HUES64 (cell line): ENCODE data around the gene KRTAP5-6.
"Not testable (repeated sequence)": the region's sequence is repeated elsewhere in the genome, so short reads cannot be mapped to it uniquely, and the experiment has no call there.

Experiments
- H3K27ac ChIP-seq: 2 replicates; pipeline ENCODE4 v1.7.0; 2013; ENCODE audit warnings: low read depth, low read length, inconsistent platforms
- H3K27me3 ChIP-seq: 2 replicates; pipeline ENCODE4 v1.6.1; 2013; ENCODE audit warnings: mild to moderate bottlenecking, low read length; ENCODE audit not compliant: insufficient read depth
- H3K36me3 ChIP-seq: 2 replicates; pipeline ENCODE4 v1.6.1; 2013; ENCODE audit warnings: mild to moderate bottlenecking, low read length; ENCODE audit not compliant: insufficient read depth
- H3K4me1 ChIP-seq: 2 replicates; pipeline ENCODE4 v1.6.1; 2013; ENCODE audit warnings: mild to moderate bottlenecking, low read length, moderate library complexity; ENCODE audit not compliant: insufficient read depth
- H3K4me3 ChIP-seq: 2 replicates; pipeline ENCODE4 v1.5.1; 2013; ENCODE audit warnings: mild to moderate bottlenecking, low read length, moderate library complexity
- H3K9ac ChIP-seq: 2 replicates; pipeline ENCODE4 v1.6.1; 2013; ENCODE audit warnings: mild to moderate bottlenecking, low read depth, low read length
- H3K9me3 ChIP-seq: 2 replicates; pipeline ENCODE4 v1.6.1; 2013; ENCODE audit warnings: low read depth, low read length; ENCODE audit not compliant: insufficient read depth
- WGBS: fragments of 150-250, 120-280 bp; methylation state at CpG from one replicate; pipeline ENCODE4 v1.1.7; 2013; ENCODE audit warnings: missing lambda C conversion rate; 5-methylcytosine and 5-hydroxymethylcytosine counted together

The KRTAP5-6 gene

DNA sequence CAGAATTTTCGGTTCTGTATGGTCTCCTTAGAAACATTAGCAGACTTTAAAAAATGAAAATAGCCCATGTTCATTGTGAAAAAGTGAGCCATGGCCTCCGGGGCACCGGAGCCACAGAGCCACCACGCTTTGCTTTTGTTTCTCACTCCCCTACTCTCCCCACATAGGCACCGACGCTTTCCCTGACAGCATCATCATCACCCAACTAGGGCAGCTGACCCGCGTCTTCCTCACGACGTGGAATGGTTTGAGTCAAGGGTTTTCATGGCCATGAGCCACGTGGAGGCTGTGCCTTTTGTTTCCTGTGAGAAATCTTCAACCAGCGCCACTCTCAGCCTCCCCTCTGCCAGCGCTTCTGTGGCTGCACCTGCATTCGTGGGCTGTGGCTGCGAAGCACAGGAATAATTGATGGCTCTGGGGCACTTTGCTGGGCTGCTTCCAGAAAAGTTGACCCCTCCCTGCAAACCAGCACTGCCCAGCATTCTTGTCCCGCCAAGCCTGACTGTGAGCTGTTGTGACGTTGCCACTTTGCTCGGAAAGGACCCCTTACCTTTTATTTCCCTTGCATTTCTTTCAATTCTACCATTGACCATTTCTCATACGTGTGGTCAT, 8.6 kb upstream of the KRTAP5-6 start:
- not testable (repeated sequence) for H3K9me3 ChIP-seq, H3K27ac ChIP-seq, H3K4me1 ChIP-seq, H3K9ac ChIP-seq, H3K27me3 ChIP-seq, H3K36me3 ChIP-seq, H3K4me3 ChIP-seq
- WGBS, result 86% methylated on average over 17 of the region's 19 CpGs

DNA sequence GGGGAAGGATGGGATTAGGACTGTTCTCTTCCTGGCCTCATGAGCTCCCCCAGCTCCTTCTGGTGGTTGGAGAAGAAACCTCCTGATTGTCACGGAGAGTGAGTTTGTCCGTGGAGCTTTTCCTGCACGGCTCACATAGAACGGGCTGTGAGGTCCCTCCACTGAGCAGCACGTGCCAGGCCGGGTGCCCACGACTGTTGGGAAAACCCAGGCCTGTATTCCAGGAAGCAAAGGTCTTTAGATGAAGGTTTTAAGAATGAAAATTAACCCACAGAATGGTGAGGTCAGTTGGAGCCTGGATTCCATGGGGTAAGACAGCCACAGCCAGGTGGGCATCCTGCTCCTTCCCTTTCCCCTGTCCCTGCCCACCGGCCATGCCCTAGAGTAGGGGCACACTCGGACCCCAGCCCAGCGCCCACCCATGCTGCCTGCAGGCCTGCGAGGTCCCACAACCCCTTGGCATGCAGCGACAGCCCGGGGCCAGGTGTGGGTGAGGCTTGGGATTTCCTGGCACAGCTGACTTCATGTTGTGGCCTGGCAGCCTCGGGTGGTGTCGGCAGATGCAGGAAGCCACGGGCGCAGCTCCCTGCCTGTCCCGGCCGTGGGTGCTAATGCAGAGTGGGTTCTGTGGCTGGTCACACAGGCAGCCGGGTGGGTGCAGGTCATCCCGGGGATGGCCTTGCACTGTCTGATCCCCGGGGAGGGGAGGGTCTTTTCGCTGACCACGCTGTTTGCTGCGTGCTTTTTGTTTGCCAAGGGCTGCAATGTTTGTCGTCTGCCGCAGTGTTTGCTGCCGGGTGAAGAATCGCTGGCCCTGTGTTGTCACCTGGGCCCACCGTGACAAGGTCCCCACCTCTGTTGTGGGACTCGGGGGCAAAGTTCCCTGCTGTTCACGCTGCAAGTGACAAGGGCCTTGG, 7.5 kb upstream of the KRTAP5-6 start:
- not testable (repeated sequence) for H3K27ac ChIP-seq, H3K27me3 ChIP-seq, H3K9ac ChIP-seq, H3K4me3 ChIP-seq, H3K4me1 ChIP-seq, H3K36me3 ChIP-seq, H3K9me3 ChIP-seq
- 81% methylated on average over 29 of the region's 32 CpGs for WGBS

DNA sequence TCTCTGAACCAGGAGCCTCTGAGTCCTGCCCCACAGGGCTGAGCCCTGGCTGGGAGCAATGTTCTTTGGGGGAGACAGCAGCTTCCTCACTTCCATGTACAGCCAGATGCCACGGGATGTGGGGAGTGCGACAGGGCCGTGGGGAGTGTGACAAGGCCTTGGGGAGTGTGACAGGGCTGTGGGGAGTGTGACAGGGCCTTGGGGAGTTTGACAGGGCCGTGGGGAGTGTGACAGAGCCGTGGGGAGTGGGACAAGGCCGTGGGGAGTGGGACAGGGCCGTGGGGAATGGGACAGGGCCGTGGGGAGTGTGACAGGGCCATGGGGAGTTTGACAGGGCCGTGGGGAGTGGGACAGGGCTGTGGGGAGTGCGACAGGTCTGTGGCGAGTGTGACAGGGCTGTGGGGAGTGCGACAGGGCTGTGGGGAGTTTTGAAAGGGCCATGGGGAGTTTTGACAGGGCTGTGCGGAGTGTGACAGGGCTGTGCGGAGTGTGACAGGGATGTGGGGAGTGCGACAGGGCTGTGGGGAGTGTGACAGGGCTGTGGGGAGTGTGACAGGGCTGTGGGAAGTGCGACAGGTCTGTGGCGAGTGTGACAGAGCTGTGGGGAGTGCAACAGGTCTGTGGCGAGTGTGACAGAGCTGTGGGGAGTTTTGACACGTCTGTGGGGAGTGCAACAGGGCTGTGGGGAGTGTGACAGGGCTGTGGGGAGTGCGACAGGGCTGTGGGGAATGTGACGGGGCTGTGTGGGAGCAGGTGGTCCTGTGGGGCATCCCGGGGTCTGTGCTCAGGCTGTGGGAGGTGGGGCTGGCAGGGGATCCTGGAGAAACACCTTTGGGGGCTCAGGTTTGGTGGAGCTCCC, 6.6 kb upstream of the KRTAP5-6 start:
- H3K9me3 ChIP-seq, result no peaks in the 10 kb centered on the region
- no peak overlapping the region for H3K4me3 ChIP-seq
- no peaks in the 10 kb centered on the region for H3K4me1 ChIP-seq
- H3K9ac ChIP-seq, result no peak overlapping the region
- WGBS, result 76% methylated on average over 22 of the region's 22 CpGs
- H3K27me3 ChIP-seq, result 0 out of 2 replicates have a peak, but pooled peaks cover 4% of the 10 kb centered on the region
- no peak overlapping the region for H3K27ac ChIP-seq
- H3K36me3 ChIP-seq, result no peaks in the 10 kb centered on the region

DNA sequence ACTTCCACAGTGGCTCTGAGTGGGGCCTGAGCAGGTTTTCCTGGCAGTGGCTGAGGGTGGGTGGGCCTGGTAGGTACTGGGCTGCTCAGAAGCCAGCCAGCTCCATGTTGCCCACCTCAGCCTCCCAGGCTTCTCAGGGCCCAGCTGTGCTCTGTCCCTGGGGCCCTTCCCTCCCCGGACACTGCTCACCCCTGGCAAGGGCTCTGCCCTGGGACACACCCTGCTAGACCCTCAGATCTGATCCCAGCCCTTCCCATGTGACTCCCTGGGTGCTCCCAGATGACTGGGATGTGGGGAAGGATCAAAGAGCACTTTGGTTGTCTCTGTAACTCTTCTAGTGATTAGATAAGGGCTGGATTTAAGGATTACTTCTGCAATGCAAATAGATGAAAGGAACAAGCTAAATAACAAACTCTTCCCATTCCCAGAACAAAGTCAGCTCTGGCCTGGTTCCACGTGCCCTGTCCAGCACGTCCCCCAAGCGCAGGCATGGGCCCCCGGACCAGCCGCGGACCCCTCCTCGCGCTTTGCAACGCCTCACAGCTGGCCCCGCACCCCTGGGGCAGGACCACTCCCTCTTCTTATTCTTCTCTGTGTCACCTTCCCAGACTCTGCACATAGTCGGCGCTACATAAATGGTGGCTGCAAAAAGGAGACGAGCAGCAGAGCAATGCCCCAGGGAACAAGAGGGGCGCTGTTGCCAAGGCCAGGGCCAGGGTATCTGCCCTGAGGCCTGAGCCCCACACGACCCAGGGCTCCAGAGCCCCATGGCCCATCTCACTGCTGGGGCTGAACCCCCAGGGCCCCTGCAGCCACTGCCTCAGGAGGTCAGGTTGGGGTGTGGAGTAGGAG, 5.7 kb upstream of the KRTAP5-6 start:
- H3K36me3 ChIP-seq, result no peaks in the 10 kb centered on the region
- no peaks in the 10 kb centered on the region for H3K9me3 ChIP-seq
- peaks cover 10% of the 10 kb centered on the region; the same call in 1 of the 2 replicates for H3K27me3 ChIP-seq
- no peaks in the 10 kb centered on the region for H3K4me1 ChIP-seq
- no peak overlapping the region for H3K4me3 ChIP-seq
- WGBS, result 82% methylated on average over 16 of the region's 16 CpGs
- H3K27ac ChIP-seq, result no peak overlapping the region
- H3K9ac ChIP-seq, result no peak overlapping the region

DNA sequence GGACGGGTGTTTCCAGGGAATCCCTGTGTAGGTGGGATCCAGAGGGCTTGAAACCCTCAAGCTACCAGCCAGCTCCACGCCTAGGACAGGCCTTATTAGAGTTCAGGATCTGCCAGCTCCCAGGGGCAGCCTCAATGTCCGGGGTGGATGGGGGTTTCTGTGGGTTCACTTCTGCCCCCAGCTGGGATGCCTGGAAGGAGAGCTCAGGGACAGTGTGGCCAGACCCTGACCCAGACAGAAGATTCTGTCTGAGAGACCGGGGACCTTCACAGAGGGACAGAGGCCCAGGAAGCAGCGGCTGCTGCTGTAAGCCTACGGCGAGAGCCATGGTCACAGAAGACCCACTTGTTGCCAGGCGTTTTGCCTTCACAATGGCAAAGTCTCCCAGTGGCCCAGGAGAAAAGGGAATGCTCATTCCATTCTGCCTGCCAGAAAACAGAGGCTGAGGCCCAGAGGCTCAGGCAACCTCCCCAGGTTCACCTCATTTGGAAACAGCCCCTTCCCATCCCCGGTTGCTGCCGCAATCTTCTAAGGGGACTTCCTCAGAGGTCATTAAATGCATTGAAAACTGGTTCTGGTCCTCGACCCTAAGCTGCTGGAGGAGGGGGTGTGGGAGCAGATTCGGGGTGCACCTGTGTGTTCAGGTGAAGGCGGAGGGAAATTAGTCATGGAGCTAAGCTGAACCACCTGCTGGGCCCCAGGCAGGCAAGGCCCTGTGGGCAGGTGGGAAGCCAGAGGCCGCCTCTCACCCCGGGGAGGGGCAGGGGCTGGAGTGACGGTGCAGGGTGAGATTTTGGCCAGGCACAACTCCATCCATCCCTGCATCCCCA, 4.9 kb upstream of the KRTAP5-6 start:
- Histone ChIP-seq H3K27me3 (peaks cover 11% of the 10 kb centered on the region; the same call in 1 of the 2 replicates), H3K36me3 (no peaks in the 10 kb centered on the region), H3K4me1 (no peaks in the 10 kb centered on the region), H3K27ac (no peak overlapping the region), H3K9ac (no peak overlapping the region), H3K4me3 (no peak overlapping the region), H3K9me3 (no peaks in the 10 kb centered on the region)
- WGBS, result 84% methylated on average over 16 of the region's 16 CpGs

DNA sequence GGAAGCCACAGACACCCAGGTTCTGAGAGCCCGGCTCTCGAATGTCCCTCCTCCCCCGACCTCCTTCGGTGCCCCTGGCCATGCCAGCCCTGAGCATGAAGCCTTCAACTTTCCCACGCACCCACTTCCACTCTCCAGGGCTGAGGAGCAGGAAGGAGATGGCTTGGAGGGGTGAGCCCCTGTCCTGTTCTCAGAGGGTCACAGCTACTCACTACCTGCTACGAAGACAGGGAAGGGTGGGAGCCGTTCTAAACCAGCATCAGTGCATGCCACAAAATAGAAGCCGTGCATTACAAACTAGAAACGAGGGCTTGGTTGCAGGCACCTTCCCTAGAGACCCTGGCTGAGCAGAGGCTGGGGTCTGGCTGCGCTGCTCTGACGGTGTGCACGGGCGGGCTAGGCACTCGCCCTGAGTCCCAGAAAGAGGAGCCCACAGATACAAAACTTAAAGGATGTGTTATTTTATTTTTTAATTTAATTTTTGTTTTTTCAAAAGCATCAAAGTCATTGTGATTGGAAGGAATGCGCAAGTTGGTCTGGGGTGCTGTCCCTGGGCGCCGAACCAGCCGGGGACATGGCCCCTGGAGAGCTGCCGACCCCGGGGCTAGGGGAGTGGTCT, 4.2 kb upstream of the KRTAP5-6 start:
- 68% methylated on average over 20 of the region's 20 CpGs for WGBS
- Histone ChIP-seq H3K27me3 (peaks cover 11% of the 10 kb centered on the region; the same call in 1 of the 2 replicates), H3K36me3 (no peaks in the 10 kb centered on the region), H3K9ac (no peak overlapping the region), H3K4me1 (no peaks in the 10 kb centered on the region), H3K27ac (no peak overlapping the region), H3K9me3 (no peaks in the 10 kb centered on the region), H3K4me3 (no peak overlapping the region)

DNA sequence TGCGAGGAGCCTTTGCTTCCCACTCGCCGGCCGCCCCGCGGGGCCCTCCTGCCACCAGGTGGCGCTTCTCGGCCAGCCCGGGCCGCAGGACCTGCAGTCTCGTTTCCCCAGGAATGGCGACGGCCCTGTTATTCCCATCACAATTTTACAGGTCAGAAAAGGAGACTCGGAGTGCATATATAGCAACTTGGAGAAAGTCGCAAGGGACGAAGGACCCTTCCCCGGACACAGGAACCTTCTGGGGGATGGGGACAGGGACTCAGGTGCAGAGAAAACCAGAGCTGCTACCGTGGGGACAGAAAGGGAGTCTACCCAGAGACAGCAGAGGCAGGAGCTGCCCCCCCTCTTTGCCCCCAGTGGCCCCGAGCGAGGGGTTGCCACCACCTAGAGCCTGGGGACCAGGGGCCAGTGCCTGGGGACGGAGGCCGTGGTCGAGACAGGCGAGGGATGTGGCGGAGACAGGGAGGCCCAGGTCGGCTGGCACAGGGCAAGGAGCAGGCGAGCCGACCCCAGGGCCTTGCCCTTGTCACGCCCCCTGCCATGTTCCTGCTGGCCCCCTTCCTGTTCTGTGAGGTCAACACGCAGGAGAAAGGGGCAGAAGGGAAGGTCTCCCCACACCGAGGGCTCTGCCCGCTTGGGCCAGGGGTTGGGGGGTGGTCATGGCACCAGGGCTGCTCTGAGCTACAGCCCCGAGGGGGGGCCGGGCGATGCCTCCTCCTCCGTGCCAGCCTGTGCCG, 3.5 kb upstream of the KRTAP5-6 start:
- H3K9me3 ChIP-seq, result no peaks in the 10 kb centered on the region
- peaks cover 11% of the 10 kb centered on the region; the same call in 1 of the 2 replicates for H3K27me3 ChIP-seq
- H3K9ac ChIP-seq, result peak overlapping the region; percentile 41
- WGBS, result 21% methylated on average over 37 of the region's 37 CpGs
- H3K4me1 ChIP-seq, result no peaks in the 10 kb centered on the region
- H3K27ac ChIP-seq, result peak overlapping the region; percentile 6; the same call in 1 of the 2 replicates
- peak overlapping the region; percentile 51 for H3K4me3 ChIP-seq
- no peaks in the 10 kb centered on the region for H3K36me3 ChIP-seq

DNA sequence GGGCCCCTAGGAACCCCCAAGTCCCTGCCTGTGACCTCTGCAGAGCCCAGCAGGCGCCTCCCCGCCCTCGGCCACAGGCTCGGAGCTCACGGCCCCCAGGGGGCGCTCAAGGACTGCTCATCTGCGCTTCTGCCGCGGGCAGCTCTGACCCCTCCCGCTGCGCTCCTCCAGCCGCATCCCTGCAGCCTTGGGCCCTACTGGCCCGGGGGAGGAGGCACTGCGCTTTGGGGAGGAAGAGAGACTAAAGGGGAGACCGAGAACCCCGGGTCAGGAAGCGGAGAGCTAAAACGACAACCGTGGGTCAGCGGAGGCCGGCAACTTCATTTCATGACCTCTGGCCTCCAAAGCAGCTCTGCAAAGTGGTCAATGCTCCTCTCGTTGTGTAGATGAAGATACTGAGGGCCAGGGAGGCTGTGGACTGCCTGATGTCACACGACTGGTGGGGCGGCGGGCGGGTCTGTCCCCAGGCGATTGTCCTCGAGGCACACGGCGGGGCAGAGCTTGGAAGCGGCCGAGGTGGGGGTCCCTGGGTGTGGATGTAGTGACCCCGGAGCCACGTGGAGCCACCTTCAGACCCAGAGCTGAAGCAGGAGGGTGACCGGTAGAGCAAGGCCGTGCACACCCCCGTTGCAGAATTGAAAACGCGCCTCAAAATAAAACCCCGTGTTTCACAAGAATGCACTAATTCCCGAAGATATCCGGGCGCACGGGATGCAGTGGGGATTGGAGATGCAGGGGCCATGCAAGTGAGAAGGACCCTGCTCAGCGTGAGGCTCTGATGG, 2.7 kb upstream of the KRTAP5-6 start:
- Histone ChIP-seq H3K9ac (no peak overlapping the region), H3K27me3 (peaks cover 11% of the 10 kb centered on the region; the same call in 1 of the 2 replicates), H3K27ac (no peak overlapping the region), H3K4me3 (peak overlapping the region; percentile 51), H3K9me3 (no peaks in the 10 kb centered on the region), H3K4me1 (no peaks in the 10 kb centered on the region), H3K36me3 (no peaks in the 10 kb centered on the region)
- WGBS, result 47% methylated on average over 45 of the region's 45 CpGs
